H9 (cell line): ENCODE measurements around the gene ST6GALNAC3. TPM values are rescaled to one million over a fixed set of nuclear protein-coding genes. Genes with fewer than 3 reads are reported as not detected.

ENCODE experiments used
- DNase-seq: peaks from one replicate; pipeline ENCODE4 v3.0.0-alpha.2; 2017
- H2AFZ ChIP-seq: one replicate; pipeline ENCODE4 v1.6.1; 2013; ENCODE audit warnings: mild to moderate bottlenecking, low read length, control low read depth, moderate library complexity
- H2AK5ac ChIP-seq: 2 replicates; pipeline ENCODE4 v1.6.1; 2013; ENCODE audit warnings: low read length, control low read depth, mixed read lengths; ENCODE audit not compliant: insufficient read length
- H2BK120ac ChIP-seq: one replicate; pipeline ENCODE4 v1.6.1; 2013; ENCODE audit warnings: low read depth, mild to moderate bottlenecking, low read length, control low read depth, inconsistent platforms; ENCODE audit not compliant: poor library complexity, severe bottlenecking
- H2BK12ac ChIP-seq: 2 replicates; pipeline ENCODE4 v1.6.1; 2013; ENCODE audit warnings: low read length, control low read depth, mixed read lengths, low read depth; ENCODE audit not compliant: insufficient read length
- H2BK15ac ChIP-seq: 2 replicates; pipeline ENCODE4 v1.6.1; 2013; ENCODE audit warnings: low read depth, low read length, control low read depth
- H2BK20ac ChIP-seq: one replicate; pipeline ENCODE4 v1.6.1; 2013; ENCODE audit warnings: low read depth, mild to moderate bottlenecking, low read length, control low read depth, inconsistent platforms; ENCODE audit not compliant: poor library complexity, severe bottlenecking
- H2BK5ac ChIP-seq: 2 replicates; pipeline ENCODE4 v1.6.1; 2013; ENCODE audit warnings: low read length, control low read depth, mixed read lengths; ENCODE audit not compliant: insufficient read length
- H3K14ac ChIP-seq: 2 replicates; pipeline ENCODE4 v1.6.1; 2013; ENCODE audit warnings: low read length, control low read depth; ENCODE audit not compliant: insufficient read depth
- H3K18ac ChIP-seq: 2 replicates; pipeline ENCODE4 v1.6.1; 2013; ENCODE audit warnings: low read depth, mild to moderate bottlenecking, mixed read lengths, low read length, control low read depth; ENCODE audit not compliant: insufficient read length
- H3K23ac ChIP-seq: 2 replicates; pipeline ENCODE4 v1.6.1; 2013; ENCODE audit warnings: low read length, control low read depth, mixed read lengths, low read depth; ENCODE audit not compliant: insufficient read length
- H3K23me2 ChIP-seq: 2 replicates; pipeline ENCODE4 v1.6.1; 2013; ENCODE audit warnings: low read depth, mild to moderate bottlenecking, mixed read lengths, low read length, control low read depth; ENCODE audit not compliant: insufficient read length, poor library complexity, severe bottlenecking
- H3K27ac ChIP-seq: 2 replicates; pipeline ENCODE4 v1.5.1; 2013; ENCODE audit warnings: low read length, control low read depth, mixed read lengths, low read depth; ENCODE audit not compliant: insufficient read length
- H3K27me3 ChIP-seq: 2 replicates; pipeline ENCODE4 v1.6.1; 2013; ENCODE audit warnings: low read length, control low read depth, inconsistent platforms; ENCODE audit not compliant: insufficient read depth
- H3K4ac ChIP-seq: 2 replicates; pipeline ENCODE4 v1.6.1; 2013; ENCODE audit warnings: low read depth, mild to moderate bottlenecking, control low read depth, inconsistent platforms, low read length, moderate library complexity
- H3K4me1 ChIP-seq: 2 replicates; pipeline ENCODE4 v1.6.1; 2013; ENCODE audit warnings: low read length, control low read depth, inconsistent platforms; ENCODE audit not compliant: insufficient read depth
- H3K4me2 ChIP-seq: 2 replicates; pipeline ENCODE4 v1.6.1; 2013; ENCODE audit warnings: low read length, control low read depth, mixed read lengths; ENCODE audit not compliant: insufficient read length, insufficient read depth
- H3K56ac ChIP-seq: 2 replicates; pipeline ENCODE4 v1.6.1; 2013; ENCODE audit warnings: low read depth, mild to moderate bottlenecking, mixed read lengths, low read length, control low read depth; ENCODE audit not compliant: insufficient read length
- H3K79me1 ChIP-seq: 2 replicates; pipeline ENCODE4 v1.6.1; 2013; ENCODE audit warnings: low read depth, mild to moderate bottlenecking, moderate library complexity, low read length, control low read depth, inconsistent platforms; ENCODE audit not compliant: insufficient read depth, poor library complexity, severe bottlenecking
- H3K79me2 ChIP-seq: 2 replicates; pipeline ENCODE4 v1.6.1; 2013; ENCODE audit warnings: low read length, control low read depth, inconsistent platforms; ENCODE audit not compliant: insufficient read depth
- H3K9ac ChIP-seq: 2 replicates; pipeline ENCODE4 v1.6.1; 2013; ENCODE audit warnings: low read length, control low read depth, mixed read lengths; ENCODE audit not compliant: insufficient read length; ENCODE audit errors: extremely low read depth
- H3K9me3 ChIP-seq: one replicate; pipeline ENCODE4 v1.6.1; 2013; ENCODE audit warnings: low read depth, low read length, inconsistent platforms; ENCODE audit not compliant: control insufficient read depth
- H3T11ph ChIP-seq: one replicate; pipeline ENCODE4 v1.6.1; 2013; ENCODE audit warnings: mild to moderate bottlenecking, low read length, control low read depth, inconsistent platforms
- H4K20me1 ChIP-seq: one replicate; pipeline ENCODE4 v1.6.1; 2013; ENCODE audit not compliant: control insufficient read depth, insufficient read length, insufficient read depth
- H4K5ac ChIP-seq: 2 replicates; pipeline ENCODE4 v1.6.1; 2013; ENCODE audit warnings: low read depth, mild to moderate bottlenecking, mixed read lengths, low read length, control low read depth; ENCODE audit not compliant: insufficient read length
- H4K8ac ChIP-seq: replicated peaks from 2 replicates; pipeline ENCODE4 v1.6.1; 2013; ENCODE audit warnings: low read length, control low read depth, mixed read lengths, low read depth; ENCODE audit not compliant: insufficient read length
- H4K91ac ChIP-seq: 2 replicates; pipeline ENCODE4 v1.6.1; 2013; ENCODE audit warnings: low read depth, mild to moderate bottlenecking, moderate library complexity, mixed read lengths, low read length, control low read depth; ENCODE audit not compliant: insufficient read length
- H3K27ac Mint-ChIP-seq, 3 experiments: 2 replicates in 2 of 3; 3 replicates in 1 of 3; pipeline ENCODE4 v1.8.0; 2020 to 2021; ENCODE audit warnings: mixed read lengths in 3 of 3, mild to moderate bottlenecking in 1 of 3, moderate library complexity in 1 of 3
- H3K27me3 Mint-ChIP-seq: 2 replicates; pipeline ENCODE4 v1.8.0; 2021; ENCODE audit warnings: low read depth, mild to moderate bottlenecking, moderate library complexity, mixed read lengths
- H3K36me3 Mint-ChIP-seq, 3 experiments: 2 replicates in 2 of 3; 3 replicates in 1 of 3; pipeline ENCODE4 v1.8.0; 2020 to 2021; ENCODE audit warnings: low read depth in 3 of 3, mixed read lengths in 3 of 3; ENCODE audit not compliant: insufficient read depth in 1 of 3
- H3K4me1 Mint-ChIP-seq, 2 experiments: 2 replicates each; pipeline ENCODE4 v1.8.0; 2020; ENCODE audit warnings: mixed read lengths in 2 of 2
- H3K4me3 Mint-ChIP-seq, 2 experiments: 2 replicates in 1 of 2; 3 replicates in 1 of 2; pipeline ENCODE4 v1.8.0; 2020 to 2021; ENCODE audit warnings: mild to moderate bottlenecking in 2 of 2, mixed read lengths in 2 of 2, moderate library complexity in 1 of 2
- H3K9me3 Mint-ChIP-seq, 2 experiments: 2 replicates in 1 of 2; 3 replicates in 1 of 2; pipeline ENCODE4 v1.8.0; 2020; ENCODE audit warnings: mild to moderate bottlenecking in 2 of 2, mixed read lengths in 2 of 2, moderate library complexity in 1 of 2
- CTCF ChIP-seq: fragments of 200-600 bp; sonication (generic); conservative IDR thresholded peaks from 3 replicates; pipeline ENCODE4 v1.8.0; 2021; ENCODE audit warnings: antibody characterized with exemption, mild to moderate bottlenecking
- total RNA-seq: library from RNA; stranded (reverse); gene quantifications from 2 replicates; pipeline ENCODE4 v1.2.1, GENCODE V29; 2021

Gene ST6GALNAC3
- total RNA-seq, 1 experiment from 2014 or later, result 11.2 TPM

DNA sequence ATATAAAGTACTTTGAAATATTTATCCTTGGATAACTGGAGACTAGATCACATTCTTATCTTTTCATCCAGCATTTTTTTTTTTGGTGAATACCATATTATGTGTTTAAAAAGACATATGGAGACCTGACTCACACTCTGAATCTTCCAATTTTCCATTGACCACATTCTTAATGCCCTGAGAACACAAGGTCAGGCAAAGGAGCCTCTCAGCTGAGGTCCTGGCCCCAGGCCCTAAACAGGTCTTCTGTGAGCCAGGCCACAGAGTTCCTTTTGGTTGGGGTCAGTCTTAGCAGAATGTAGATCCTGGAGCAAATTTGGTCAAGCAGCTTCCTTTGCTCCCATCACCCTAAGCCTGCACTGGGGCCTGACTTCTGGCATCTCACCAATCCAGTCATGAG, 402.6 kb downstream of the ST6GALNAC3 start:
- H4K5ac ChIP-seq, result no peak overlapping the region
- H2BK15ac ChIP-seq, result no peak overlapping the region
- H2AK5ac ChIP-seq, result no peak overlapping the region
- H3K27ac ChIP-seq, result no peak overlapping the region
- no peak overlapping the region for H2BK20ac ChIP-seq
- no peaks in the 10 kb centered on the region for H3K4me1 ChIP-seq
- H4K91ac ChIP-seq, result no peak overlapping the region
- H3K27me3 ChIP-seq, result no peaks in the 10 kb centered on the region
- H3K14ac ChIP-seq, result no peak overlapping the region
- DNase-seq, result no peak
- H2BK120ac ChIP-seq, result no peak overlapping the region
- H4K20me1 ChIP-seq, result no peaks in the 10 kb centered on the region
- Mint-ChIP-seq H3K4me1 (peaks cover 4 to 6% of the 10 kb centered on the region in 2 experiments; a peak in 3 of 4 replicates), H3K36me3 (peaks cover 0 to 5% (median 3%) of the 10 kb centered on the region in 3 experiments; a peak in 4 of 7 replicates), H3K9me3 (peaks cover 6% of the 10 kb centered on the region in 2 experiments), H3K4me3 (no peak overlapping the region), H3K27ac (no peak overlapping the region), H3K27me3 (peaks cover 2% of the 10 kb centered on the region; the same call in 1 of the 2 replicates)
- no peak overlapping the region for H3K9ac ChIP-seq
- no peak overlapping the region for H2AFZ ChIP-seq
- no peaks in the 10 kb centered on the region for H3K79me2 ChIP-seq
- no peak overlapping the region for H3K4me2 ChIP-seq
- no peak overlapping the region for H2BK5ac ChIP-seq
- no peak overlapping the region for H3K56ac ChIP-seq
- no peak for TF ChIP-seq CTCF
- no peak overlapping the region for H4K8ac ChIP-seq
- H3K79me1 ChIP-seq, result peaks cover 3% of the 10 kb centered on the region
- no peaks in the 10 kb centered on the region for H3K23me2 ChIP-seq
- no peak overlapping the region for H3T11ph ChIP-seq
- H3K18ac ChIP-seq, result no peak overlapping the region
- no peaks in the 10 kb centered on the region for H3K9me3 ChIP-seq
- no peak overlapping the region for H3K23ac ChIP-seq
- H2BK12ac ChIP-seq, result no peak overlapping the region
- no peak overlapping the region for H3K4ac ChIP-seq
